CD4-positive, alpha-beta T cell treated with Interleukin-2 at 100 ng/mL for 4 hours (primary cell): ENCODE data around the gene TMEM141.
"Not testable (repeated sequence)": the region's sequence is repeated elsewhere in the genome, so short reads cannot be mapped to it uniquely, and the experiment has no call there.

Experiments
- DNase-seq: peaks from one replicate; pipeline ENCODE4 v3.0.0-alpha.2; 2020; ENCODE audit warnings: low spot score

Gene TMEM141

DNA sequence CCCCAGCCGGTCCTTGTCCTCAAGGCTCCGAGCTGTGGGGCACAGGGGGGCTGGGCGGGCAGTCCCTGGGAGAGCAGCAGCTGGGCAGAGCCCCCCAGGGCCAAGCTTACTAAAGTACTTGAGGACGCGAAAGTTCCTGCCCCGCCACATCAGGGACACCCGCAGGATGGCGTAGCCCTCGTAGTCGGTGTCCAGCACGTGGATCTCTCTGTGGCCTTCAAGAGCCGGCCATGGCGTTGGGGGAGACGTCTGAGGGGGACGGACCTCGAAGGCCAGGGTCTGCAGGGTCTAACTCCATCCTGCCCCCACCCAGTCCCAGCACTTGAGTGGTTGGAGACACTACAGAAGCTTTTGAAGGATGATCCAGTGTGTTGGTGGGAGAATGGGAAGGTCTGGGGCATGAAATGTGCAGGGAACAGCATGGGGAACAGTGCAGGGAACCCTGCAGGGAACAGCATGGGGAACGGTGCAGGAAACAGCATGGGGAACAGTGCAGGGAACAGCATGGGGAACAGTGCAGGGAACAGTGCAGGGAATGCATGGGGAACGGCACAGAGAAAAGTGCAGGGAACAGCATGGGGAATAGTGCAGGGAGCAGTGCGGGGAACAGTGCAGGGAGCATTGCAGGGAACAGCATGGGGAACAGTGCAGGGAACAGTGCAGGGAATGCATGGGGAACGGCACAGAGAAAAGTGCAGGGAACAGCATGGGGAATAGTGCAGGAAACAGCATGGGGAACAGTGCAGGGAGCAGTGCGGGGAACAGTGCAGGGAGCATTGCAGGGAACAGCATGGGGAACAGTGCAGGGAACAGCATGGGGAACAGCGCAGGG lies 35.6 kb upstream of the TMEM141 start:
- not testable (repeated sequence) for DNase-seq

DNA sequence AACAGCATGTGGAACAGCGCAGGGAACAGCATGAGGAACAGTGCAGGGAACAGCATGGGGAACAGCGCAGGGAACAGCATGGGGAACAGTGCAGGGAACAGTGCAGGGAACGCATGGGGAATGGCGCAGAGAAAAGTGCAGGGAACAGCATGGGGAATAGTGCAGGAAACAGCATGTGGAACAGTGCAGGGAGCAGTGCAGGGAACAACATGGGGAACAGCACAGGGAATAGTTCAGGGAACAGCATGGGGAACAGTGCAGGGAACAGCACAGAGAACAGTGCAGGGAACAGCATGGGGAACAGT lies 35.1 kb upstream of the TMEM141 start:
- no peak for DNase-seq

GRCh38 chr9:136756836-136757235 lies 34.3 kb upstream of the TMEM141 start:
- DNase-seq: no peak

GRCh38 chr9:136757328-136757727 lies 33.8 kb upstream of the TMEM141 start:
- no peak for DNase-seq

DNA sequence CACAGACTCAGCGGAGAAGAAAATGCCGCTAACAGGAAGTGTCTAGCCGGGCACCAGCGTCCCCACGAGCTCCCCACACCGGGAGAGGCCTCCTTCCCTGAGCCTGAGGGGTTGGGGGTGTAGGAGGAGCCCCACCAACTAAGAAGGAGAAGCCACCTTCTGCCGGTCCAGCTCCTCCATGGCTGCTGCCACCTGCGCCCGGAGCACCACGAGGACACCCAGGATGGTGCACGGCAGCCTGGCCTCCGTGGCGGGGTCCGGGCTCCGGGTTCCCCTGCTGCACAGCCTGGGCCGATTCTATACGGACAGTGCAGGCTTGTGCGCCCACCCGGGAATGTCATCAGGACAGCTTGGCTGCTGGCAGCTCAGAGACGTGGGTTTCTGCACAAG lies 33.4 kb upstream of the TMEM141 start:
- no peak for DNase-seq

DNA sequence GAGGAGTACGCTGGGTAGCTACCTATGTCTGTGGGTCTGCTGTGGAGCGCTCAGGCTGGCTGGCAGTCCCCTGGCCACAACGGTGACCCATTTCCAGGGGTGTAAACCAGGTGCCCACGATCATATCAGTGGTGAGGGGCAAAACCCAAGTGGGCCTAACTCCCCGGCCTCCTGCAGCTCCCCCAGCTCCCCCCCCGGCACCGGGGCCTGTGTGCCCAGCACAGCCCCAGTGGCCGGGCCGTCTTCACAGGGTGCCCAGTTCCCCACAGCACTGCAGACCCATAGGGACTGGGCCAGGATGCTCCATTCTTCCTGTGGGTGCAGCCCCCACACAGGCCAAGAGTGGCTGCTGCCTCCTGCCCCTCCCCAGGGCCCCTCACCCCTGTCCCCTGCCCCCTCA lies 32.1 kb upstream of the TMEM141 start:
- DNase-seq: no peak

GRCh38 chr9:136759436-136760325 lies 31.5 kb upstream of the TMEM141 start:
- DNase-seq: no peak

- DNase-seq: no peak
Observed at GRCh38 chr9:136760424-136760823, 30.7 kb upstream of the TMEM141 start.

DNA sequence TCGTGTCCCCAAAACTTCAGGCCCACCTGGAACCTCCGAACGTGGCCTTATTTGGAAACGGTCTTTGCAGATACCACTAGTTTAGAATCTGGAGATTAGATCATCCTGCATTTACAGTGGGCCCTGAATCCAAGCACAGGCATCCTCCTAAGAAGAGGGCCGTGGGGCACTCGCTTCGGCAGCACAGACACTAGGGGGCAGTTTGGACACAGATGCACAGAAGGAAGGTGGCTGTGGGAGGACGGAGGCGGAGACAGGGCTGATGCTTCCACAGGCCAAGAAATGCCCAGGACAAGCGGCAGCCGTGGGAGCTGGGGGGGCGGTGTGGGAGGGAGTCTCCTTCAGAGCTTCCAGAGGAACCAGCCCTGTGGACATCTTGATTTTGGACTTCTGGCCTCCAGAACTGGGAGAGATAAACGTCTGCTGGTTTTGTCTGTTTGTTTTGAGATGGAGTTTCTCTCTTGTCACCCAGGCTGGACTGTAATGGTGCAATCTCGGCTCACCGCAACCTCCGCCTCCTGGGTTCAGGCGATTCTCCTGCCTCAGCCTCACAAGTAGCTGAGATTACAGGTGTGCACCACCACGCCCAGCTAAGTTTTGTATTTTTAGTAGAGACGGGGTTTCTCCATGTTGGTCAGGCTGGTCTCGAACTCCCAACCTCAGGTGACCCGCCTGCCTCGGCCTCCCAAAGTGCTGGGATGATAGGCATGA lies 30.2 kb upstream of the TMEM141 start:
- DNase-seq: peak; percentile 7

DNA sequence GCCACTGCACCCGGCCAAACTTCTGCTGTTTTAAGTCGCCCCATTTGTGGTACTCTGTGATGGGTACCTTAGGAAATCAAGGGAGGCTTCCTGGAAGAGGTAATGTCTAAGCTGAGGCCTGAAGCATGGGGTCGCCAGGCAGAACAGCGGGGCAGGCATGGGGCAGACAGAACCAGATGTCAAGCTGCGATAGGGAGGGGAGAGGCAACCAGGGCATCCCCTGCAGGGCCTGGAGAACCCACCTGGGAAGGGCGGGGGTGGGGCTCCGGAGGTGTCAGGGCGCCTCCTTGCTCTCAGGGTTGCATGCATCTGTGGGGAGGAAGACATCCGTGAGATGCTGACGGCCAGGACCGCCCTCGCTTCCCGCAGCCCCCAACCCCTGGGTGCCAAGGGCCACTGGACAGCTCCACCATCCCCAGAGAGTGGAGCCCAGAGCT lies 29.6 kb upstream of the TMEM141 start:
- no peak for DNase-seq

GRCh38 chr9:136762221-136762691 lies 28.9 kb upstream of the TMEM141 start:
- no peak for DNase-seq

DNA sequence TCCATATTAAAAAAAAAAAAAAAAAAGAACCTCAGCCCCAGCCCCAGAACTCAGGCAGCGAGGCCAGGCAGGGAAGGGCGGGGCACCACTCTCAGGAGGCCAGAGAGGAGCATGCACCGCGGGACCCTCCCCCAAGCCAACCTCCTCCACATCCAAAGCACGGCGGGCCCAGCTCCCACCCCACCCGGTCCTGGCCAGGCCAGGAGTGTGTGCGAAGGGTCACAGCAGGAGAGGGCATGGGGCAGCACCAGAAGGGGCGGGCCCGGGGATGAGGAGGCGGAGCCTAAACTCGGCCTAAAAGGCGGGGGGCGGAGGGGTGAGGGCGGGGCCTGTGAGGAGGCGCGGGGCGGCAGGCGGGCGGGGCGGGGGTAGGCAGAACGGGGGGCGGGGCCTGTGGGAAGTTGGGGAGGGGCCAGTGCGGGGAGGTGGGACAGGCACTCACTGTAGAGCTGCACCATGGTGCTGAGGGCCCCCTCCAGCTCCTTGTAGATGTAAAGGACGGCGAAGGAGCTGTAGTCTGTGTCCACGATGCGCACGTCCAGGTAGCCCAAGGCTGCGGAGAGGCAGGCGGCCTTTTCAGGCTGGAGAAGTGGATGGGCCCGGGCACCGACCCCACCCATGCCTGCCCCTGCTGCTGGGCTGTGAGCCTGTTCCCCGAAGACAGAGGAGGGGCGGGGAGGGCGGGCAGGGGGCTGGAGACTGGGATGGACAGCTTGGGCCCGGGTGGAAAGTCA lies 28.1 kb upstream of the TMEM141 start:
- DNase-seq: peak; percentile 12

DNA sequence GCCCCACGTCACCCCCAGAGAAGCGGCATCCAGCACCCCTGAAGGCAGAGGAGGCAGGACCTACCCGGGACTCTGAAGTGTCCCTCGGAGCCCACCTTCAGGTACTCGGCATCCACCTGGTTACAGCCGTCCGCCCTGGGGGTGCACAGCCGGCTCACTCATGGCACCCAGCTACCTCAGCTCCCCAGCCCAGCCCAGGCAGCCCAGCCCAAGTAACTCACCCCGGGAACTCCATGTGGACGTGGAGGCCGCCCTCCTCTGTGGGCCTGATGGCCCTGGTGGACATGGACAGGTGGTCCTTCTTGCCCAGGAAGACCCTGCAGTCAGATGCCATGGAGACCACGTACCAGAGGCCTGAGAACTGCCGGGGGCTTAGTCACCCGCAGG lies 27.5 kb upstream of the TMEM141 start:
- no peak for DNase-seq

DNA sequence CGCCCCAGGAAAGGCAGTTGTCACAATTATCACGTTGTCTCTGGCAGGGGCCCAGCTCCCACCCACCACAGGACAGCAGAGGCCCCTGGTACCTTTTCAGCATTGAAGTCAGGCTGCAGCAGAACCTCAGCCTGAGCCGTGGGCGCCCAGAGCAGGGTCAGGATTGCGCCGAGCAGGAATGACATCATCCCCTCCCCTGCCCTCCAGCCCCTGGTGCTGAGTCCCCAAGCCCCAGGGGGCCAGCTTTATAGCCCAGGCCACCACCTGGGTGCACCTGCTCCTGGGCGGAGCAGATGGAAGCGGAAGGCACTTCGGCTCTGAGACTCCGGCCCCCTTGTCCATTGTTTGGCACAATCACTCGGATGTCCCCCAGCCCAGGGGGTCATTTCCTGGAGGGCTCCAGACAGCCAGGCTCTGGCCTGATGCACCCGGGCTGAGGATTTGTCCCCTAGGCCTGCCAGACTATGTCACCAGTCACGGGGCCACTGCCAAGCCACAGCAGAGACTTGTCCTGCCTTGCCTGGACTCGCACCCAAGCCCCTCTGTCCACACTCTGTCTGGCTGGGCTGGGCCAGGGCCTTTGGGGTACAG lies 26.7 kb upstream of the TMEM141 start, which contains the start of gene LCN15:
Gene LCN15 (minus strand): TSS at position 218 of the 591 bp plus-strand sequence. CDS start 30 bp downstream, at position 188.
- no peak for DNase-seq

GRCh38 chr9:136765041-136765440 lies 26.1 kb upstream of the TMEM141 start:
- DNase-seq: no peak

DNA sequence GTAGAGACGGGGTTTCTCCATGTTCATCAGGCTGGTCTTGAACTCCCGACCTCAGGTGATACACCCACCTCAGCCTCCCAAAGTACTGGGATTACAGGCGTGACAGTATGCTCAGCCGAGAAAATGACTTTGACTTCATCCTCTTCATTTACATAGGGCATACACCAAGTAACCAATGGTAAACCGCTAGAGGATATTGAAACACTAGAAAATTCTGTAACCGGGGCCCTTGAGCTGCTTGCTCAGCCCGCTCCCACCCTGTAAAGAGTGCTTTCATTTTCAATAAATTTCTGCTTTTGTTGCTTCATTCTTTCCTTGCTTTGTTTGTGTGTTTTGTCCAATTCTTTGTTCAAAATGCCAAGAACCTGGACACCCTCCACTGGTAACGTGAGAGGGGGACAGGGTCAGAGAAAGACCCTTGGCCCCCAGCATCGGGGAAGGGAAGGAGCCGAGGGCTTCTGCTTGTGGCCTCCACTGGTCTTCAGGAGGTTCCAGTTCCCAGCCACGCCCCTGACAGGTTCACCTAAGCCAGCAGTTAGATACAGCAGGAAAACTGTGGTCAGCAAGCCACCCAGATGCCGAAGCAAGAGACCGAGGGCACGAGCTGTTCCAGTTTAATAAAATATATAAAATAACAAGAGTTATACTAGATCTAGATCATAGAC lies 25.3 kb upstream of the TMEM141 start:
- DNase-seq: not testable (repeated sequence)

GRCh38 chr9:136766410-136767120 lies 24.6 kb upstream of the TMEM141 start:
- peak; percentile 58 for DNase-seq

DNA sequence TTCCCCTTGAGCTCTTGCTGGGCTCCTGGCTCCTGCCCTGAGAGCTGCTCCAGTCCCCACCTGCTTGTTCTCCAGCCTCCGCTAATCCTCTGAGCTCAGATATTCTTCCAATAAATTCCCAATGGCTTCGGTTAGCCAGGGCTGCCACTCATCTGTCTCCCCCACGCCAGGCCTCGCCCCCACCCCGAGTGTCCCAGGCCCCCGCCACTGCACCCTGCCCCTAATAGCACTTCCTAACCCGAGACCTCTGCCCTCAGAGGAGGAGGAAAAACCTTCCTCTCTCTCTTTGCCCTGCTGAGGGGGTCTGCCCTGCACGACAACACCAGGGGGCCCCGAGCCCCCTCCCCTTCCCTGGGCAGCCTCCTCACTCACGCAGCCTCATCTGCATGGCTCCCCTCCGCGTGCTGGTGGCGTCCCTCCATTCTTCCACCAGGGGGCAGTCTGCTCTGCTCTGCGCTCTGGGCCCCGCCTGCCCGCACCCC lies 21.4 kb upstream of the TMEM141 start:
- DNase-seq: peak; percentile 63

GRCh38 chr9:136771907-136772415 lies 19.2 kb upstream of the TMEM141 start:
- no peak for DNase-seq
